ENCODE results near the gene MYO3B.
"Not testable (repeated sequence)": the region's sequence is repeated elsewhere in the genome, so short reads cannot be mapped to it uniquely, and the experiment has no call there.

The MYO3B gene

DNA sequence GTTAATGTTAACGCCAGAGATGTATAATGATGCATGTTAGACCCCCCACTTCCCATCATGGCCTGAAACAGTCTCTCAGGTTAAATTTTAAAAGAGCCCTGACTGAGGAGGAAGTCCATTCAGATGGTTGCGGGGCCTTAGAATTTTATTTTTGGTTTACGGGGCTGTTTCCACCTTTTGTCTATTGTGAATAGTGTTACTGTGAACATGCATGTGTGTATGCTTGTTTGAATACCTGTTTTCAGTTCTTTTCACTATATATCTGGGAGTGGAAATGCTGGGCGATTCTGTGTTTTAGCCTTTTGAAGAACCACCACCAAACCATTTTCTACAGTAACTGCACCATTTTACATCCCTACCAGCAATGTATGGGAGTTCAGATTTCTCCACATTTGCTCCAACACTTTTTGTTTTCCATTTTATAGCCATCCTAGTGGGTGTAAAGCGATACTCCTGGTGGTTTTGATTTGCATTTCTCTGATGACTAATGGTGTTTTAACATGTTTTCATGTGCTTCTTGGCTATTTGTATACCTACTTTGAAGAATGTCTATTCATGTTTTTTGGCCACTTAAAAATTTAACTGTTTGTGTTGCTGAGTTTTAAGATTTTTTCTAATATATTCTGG, 133.0 kb downstream of the MYO3B start:
- DNase-seq, result no peak

DNA sequence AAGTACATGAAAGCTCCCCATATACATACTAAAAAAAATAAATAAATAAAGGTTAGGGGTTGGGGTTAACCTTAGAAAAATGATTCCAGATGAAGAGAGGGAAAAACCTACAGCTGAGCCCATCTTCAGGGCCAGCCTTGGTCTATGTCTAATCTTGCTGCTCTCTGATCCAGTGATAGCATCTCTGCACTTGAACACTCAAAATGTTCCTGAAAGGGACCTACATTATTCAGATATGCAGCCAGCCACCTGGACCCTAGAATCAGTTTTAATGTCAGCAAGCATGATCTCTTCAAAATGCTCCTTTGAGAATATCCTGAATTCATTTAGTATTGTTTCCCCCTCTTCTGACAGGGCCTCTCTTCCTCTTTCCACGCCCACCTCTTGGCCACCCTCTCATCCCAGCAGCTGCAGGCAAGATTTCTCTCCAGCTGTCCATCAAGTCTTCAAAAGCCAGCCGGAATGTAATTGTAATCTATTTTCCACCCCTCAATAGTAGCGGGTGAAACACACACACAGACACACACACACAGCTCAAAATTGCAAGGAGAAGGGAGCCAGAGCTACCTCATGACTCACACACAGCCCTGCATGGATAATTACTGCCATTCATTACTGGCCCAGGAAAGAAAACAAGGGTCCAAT, 135.5 kb downstream of the MYO3B start:
- DNase-seq, result no peak

DNA sequence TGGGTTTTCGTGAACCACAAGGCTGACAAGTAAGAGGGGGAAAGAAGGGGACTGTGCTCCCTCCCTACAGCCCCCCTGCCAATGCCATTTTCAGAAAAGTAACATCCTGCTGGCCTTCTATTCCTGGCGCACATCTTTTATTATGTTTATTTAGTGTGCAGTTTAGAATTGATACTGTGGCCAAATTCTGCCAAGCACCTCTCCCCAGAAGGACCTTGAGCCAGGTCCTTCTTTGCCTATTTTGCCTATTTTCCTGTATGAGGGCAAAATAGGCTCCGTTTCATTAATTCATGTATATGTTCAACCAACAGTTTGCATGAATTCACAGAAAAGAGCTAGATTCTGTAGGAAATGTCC, 136.0 kb downstream of the MYO3B start:
- DNase-seq, result no peak

DNA sequence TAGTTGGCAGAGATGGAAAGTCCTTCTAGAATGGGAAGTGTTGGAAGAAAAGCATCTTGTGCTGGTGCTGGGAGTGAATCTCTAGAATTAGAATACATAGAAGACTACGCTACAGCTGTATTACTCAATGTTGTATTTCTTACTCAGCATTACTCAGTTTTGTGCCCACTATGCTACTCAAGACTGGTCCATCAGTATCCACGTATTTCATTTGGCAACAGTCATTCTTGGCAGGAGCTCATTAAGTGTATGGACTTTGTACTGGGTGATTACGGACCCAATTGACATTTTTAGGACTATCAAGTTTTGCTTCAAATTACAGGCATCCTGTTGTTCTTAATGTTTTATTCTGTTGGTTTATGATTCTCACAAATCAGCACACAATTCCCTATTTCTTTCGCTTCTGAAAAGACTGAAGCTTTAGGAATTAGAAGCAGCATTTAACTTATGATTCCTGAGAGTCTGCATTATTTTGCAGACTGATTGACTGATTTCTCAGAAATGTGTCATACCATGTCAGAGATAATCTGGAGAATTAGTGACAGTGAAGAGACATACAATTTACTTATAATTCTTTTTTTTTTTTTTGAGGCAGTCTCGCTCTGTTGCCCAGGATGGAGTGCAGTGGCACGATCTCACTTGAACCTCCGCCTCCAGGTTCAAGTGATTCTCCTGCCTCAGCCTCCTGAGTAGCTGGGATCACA, 136.9 kb downstream of the MYO3B start:
- no peak for DNase-seq

DNA sequence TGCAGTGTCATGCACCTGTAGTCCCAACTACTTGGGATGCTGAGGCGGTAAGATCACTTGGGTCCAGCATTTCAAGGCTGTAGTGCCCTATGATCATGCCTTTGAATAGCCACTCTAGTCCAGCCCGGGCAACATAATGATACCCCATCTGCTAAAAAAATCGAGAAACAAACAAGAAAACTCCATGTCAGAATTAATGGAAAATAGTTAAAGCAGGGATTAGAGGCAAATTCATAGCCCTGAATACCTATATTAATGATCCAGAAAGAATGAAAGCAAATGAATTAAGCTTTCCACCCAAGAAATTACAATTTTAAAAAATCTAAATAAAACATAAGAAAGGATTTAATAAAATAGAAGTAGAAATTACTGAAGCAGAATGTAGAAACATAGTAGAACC, 143.0 kb downstream of the MYO3B start:
- no peak for DNase-seq

DNA sequence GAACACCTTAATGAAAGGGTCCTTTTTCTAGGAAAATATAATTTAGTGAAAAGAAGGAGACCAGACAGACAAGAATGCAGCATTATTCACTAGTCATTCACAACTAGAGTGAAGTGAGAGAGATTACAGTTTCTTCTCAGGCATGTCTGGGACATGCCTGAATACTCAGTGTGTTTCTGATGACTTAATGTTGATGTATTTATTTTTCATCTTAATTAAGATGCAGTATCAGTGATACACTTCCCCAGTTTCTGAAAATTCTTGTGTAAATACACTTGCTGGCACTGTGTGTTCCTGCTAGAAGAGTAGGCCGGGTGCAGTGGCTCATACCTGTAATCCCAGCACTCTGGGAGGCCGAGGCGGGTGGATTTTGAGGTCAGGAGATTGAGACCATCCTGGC, 143.6 kb downstream of the MYO3B start:
- DNase-seq, result no peak

DNA sequence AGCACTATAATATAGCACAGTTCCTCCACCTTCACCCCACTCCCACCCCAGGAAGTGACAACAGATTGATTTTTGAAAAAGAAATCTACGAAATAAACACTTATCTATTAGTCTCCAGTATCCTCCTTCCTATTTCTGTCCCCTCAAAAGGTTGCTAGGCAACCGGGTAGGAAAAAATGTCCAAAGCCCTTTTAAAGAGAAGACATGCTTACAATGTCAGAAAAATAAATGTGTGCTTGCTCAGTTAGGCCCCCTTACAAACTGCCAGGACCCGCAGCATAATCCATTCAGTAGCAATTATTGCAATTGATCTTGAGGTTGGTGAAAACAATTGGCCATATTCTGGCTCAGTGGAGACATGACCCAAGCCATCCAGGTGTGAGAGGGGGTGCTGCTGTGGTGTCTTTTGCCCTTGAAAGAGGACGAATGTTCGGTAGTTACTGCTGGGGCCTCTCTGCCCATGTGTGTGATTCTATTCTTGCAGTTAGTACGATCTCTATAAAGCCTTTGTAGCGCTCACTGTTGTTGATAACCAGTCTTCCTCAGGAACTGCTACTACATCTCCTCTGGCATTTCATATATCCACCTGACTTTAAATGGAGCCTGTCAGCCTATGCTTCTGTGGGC, 144.3 kb downstream of the MYO3B start:
- no peak for DNase-seq

DNA sequence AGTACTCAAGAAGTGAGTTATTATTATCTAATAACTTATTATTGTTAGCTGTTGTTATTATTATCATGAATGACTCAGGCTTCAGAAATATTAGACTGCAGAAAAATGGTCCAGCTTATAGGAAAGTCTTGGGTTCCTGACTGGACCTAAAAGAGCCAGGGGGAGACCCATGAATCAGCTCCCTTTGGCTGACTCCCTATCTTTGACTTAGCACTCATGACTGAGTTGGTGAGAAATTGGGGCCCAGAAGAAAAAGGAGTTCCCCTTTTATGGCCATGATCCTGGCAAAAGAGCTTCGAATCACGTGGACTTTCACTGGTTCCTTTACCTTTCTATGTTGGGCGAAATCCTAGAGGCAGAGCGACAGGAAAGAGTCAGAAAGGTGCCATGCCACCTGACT, 145.8 kb downstream of the MYO3B start:
- DNase-seq, result no peak

DNA sequence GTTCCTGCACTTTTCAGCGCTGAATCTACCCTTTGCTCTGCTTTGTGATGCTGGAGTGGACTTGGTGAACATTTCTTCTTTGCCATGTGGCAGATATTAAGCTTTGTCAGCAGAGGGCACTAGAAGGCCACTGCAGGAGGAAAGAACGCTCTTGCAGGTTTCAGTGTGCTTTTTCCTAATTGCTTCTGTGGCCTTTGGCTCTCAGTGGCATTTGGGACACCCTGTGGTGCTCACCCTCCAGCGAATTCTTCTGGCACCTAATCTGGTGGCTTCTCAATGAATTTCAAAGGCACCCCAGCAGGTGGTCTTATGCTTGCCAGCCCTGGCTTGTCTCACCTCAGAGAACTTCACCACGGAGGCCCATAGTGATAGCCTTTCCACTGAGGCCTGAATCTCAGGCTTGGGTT, 146.7 kb downstream of the MYO3B start:
- DNase-seq, result peak; percentile 51

DNA sequence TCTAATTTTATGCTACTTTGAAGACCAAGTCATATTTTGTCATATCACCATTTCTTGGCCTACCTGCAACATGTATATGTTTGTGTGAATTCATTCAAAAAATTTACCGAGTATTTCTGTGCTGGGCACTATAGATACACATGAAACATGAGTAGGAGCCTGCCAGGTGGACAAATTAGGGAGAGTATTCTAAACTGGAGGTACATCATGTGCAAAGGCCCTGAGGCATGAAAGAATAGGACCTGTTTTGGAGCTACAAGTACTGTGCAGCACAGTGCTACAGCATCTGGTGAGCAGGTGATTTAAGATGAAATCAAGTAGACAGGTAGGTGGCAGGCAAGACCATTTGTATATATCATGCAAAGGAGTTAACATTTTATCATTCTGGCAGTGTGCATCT, 152.9 kb downstream of the MYO3B start:
- DNase-seq, result no peak

DNA sequence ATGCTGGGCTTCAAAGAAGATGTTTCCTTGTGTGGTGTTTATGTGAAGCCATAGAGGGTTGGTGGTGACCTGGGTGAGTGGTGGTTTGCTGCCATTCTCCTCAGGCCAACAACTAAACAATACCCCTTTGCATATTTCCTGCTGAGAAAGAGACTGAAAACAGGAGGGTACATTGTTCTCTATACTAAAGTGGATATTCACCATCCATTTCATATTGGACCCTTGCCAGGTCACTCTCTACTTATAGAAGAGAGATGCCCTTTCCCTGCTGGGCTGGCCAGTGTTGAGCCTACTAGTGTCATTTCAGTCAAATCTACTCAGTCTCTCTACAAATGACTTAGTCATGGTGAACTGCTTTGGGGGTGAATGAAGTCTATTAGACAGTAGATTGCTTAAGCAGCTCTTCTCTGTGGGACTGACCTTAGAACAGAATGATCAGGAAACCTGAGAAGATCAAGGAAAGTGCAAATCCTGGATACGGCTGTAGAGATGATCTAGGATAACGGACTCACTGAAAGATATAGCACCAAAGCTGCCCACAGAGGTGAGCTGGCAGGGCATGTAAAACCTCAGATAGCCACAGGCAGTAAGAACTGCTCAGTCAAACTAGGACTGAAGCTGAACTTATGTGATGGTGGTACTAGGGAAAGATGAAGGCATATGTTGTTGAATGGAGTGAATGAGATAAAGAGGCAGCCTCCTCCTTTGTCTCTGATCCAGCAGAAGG, 154.9 kb downstream of the MYO3B start:
- no peak for DNase-seq

DNA sequence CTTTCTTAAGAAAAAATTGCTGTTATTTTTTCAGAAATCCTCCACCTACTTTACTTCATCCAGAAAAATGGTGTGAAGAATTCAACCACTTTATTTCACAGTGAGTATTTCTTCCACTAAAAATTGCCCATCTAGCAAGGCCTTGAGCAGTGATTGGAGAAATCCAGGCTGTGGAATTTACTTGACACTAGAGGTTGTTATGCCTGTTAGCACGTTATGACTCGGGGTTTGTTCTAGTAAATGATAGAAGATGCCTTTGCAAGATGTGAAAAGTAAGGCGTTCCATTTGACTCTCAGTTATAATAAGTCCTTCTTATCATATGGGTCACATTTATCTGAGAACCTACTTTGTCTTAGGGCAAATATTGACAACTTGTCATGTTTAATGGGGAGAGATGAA, 157.4 kb downstream of the MYO3B start:
- no peak for DNase-seq

DNA sequence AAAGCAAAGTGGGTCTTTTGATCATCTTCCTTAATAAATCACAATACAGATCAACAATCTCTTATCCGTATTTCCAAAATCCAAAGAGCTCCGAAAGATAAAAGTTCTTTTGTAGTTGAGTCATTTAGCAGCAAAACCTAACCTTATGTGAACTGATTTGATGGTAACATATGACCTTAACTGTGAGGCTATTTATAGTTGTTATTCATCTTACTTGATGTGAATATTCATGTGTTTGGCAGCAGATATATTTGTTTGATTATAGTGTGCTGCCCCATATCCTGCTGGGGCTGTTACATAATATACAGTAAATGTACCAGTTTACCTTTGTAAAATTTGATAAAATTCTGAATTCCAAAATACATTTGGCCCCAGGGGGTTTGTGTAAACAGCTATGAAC, 158.5 kb downstream of the MYO3B start:
- DNase-seq, result no peak

DNA sequence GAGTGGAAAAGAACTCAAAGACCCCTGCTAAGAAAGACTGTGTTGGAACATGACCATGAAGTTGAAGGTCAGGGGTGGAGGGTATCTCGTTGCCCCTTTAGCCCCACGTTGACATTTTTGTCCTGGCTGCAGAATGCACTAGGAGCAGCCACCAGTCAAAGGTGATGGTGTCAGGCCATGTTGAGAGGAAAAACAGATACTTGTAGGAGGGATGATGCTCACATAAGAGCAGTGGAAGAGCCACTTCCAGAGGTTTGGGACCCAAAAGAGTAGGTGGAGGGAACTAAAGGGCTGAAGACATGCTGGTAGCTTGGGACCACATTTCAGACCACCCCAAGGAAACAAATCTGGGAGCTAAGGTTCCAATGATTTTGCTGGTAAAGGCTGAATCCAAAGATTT, 159.0 kb downstream of the MYO3B start:
- DNase-seq, result no peak

DNA sequence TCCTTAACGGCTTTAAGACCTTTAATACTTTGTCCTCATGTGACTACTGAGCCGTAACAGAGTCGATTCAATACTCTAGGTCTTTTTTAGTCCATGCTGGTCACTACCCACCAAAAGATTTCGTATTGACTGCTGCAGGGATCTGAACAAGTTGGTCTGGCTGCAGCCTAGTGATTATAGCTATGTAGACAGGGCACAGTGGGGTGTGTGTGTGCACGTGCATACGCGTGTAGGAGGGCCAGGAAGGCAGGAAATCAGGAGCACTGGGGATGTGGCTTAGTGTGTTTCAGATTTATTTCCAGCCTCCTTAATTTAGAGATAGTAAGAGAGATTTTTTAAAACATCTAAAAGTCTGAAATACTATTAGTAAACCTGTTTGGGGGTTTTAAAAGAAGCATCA, 161.4 kb downstream of the MYO3B start:
- no peak for DNase-seq

DNA sequence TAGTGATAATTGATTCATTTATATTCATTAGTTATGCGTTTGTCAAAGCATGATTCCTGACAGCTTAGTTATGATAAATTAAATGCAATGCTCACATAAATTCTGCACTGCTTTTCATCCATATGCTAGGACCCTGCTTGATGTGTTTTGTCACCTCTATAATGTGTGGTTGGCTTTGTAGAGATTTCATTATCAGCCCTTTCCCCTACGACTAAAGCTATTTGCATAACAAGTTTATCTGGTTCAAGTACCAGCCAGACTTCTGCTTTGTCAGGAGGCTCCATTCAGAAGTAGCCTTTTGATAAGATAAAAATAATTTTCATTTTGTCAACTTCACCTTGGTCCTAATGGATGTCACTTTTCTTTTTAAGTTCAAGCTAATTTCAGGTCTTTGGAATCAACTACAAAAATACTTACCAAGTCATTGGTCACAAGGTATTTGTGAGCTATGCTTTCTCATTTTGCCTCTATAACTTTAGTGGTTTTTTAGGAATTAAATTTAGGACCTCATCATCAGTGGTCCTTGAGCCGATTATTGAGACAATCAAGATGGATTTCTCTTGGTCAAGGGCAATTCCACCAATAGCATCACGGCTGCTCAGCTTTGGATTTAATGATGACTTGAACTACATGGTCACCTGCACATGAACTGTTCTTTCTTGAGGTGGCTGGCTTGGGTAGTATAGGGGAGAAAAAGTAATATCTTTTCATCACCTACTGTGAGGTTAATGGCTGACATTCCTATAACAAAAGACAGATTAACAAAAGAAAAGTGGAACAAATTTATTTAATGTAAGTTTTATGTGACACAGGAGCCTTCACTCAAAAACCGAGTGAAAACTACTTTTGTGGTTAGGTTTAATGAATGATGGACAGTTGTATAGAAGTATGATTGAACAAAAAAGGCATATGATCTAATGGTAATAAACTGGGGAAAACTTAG, 162.1 kb downstream of the MYO3B start:
- DNase-seq, result no peak

DNA sequence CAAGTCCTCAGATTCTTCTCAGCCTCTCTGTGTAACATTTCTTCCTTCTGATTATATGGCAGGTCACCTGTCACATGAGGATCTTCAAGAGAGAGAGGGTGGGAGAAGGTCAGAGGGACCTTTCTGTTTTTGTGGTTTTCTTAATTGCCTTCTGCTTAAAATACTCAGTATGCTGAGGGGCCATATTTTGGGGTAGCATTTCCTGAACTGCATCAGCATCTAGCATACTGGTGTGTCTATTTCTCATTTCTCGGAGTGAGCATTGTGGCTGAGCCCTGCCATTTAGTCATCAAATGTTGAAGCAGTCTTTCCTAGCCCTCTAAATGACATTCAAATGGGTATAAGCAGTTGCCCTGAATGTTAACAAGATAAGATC, 162.7 kb downstream of the MYO3B start:
- peak; percentile 57 for DNase-seq

DNA sequence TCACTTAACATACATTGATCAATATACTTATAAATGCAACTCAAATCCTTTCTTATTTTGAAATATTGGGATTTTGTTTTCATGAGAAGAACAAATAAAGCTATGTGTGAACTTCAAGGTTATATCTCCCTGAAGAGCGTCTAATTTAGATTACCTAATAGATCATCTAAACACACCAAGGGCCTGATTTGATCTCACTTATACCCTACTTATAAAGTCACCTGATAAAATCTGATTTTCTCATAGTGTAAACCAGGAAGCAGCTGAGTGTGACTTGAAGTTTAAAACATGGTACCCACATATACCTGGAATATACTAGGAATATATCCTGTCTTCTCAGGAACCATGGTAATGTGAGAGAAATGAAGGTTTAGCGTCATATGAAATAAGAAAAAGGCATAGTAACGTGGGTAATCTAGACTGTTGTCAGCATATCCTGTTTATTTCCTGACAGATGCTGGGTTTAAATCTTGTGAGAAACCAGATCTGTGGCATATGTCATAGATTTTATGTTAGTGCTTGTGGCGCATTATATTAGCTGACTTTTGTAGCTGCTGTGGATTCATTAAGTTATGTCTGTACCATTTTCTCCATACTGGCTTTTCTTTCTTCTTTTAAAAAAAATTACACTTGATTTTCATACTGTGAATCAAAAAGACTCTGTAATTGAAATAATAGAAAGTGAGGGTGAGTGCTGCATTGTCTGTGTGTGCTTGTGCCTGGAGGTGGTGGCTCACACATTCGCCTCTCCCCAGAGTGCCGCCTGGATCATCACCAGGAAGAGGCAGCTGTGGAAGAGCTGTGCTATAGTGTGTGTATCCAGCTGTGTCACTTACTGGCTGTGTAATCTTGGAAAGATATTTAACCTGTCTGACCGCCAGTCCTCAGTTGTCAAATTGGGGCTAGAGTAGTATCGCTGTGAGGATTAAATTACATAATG, 164.0 kb downstream of the MYO3B start:
- no peak for DNase-seq

DNA sequence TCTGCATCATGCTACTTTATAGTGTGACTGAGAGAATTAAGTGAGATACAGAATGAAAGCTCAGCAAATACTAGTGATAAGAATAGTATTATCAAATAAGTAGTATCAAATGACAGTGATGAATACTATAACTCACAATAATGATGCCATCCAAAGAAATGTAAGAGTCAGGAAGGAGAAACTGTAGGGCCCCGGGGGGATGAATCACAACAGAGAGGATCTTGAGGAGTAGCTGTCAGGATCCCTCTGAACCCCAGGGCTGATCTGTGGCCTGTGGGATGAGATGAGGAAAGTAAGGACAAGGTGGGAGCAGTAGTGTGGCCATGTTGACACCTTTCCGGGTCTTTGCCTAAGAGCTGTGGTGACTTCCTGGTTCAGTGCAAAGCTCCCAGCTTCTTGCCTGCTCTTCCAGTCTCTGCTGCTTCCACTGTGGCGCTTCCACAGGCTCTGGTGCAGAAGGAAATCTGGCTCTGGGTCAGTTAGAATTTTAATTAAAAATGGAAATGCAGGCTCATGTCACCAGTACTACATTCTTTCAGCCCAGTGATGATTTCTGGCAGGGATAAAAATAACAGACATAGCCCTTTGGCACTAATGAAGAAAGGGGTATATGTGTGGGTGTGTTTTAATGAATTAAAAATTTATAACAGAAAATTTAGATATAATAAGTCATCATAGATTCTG, 166.9 kb downstream of the MYO3B start:
- DNase-seq, result no peak

DNA sequence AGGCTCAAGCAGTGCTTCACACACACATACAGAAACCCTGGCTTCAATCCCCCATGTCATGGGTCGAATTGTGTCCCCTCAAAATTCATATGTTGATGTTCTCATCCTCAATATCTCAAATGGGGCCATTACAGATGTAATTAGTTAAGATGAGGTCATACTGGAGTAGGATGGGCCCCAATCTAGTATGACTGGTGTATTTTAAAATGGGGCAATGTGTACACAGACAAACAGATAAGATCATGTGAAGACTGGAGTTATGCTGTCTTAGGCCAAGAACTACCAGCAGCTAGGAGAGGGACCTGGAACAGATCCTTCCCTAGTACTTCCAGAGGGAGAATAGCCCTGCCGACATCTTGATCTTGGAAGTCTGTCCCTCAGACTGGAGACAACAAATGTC, 167.7 kb downstream of the MYO3B start:
- no peak for DNase-seq

DNA sequence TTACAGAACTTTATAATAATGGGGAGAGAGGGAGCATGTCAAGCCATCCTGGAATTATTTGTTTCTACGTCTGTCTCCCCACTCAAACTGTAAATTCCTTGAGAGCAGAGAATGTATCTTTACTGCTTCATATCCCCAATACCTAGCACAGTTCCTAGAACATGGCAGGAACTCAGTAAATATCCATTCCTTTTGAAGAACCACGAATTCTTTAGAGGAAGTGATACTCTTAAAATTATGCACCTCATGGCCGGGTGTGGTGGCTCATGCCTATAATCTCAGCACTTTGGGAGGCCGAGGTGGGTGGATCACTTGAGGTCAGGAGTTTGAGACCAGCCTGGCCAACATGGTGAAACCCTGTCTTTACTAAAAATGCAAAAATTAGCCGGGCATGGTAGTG, 171.3 kb downstream of the MYO3B start:
- DNase-seq, result not testable (repeated sequence)
